Suprapubic skin (tissue), 4 donors: ENCODE measurements around the gene ANKRD39. TPM values are rescaled to one million over a fixed set of nuclear protein-coding genes. Genes with fewer than 3 reads are reported as not detected.

Experiments
- DNase-seq, 2 donors: peaks; one replicate each; pipeline ENCODE4 v3.0.0-alpha.2; 2019; ENCODE audit warnings: low spot score in 2 of 2
- H3K27ac ChIP-seq: fragments of 200-600 bp; sonication (generic); one replicate; pipeline ENCODE4 v1.5.1; 2019
- H3K27me3 ChIP-seq: fragments of 200-600 bp; sonication (generic); one replicate; pipeline ENCODE4 v1.5.1; 2019
- H3K36me3 ChIP-seq: fragments of 200-600 bp; sonication (generic); one replicate; pipeline ENCODE4 v1.5.1; 2019
- H3K4me1 ChIP-seq: fragments of 200-600 bp; sonication (generic); one replicate; pipeline ENCODE4 v1.5.1; 2019
- H3K4me3 ChIP-seq: fragments of 200-600 bp; sonication (generic); one replicate; pipeline ENCODE4 v1.5.1; 2019; ENCODE audit warnings: mild to moderate bottlenecking
- H3K9me3 ChIP-seq: fragments of 200-600 bp; sonication (generic); one replicate; pipeline ENCODE4 v1.5.1; 2019
- CTCF ChIP-seq, 2 donors: fragments of 200-600 bp in 1 of 2; fragments of 450-650 bp in 1 of 2; sonication (generic) in 1 of 2; IDR thresholded peaks; one replicate each; pipeline ENCODE4 v1.5.1; 2016 to 2019; ENCODE audit warnings: antibody characterized with exemption in 2 of 2, mild to moderate bottlenecking in 1 of 2, moderate library complexity in 1 of 2
- EP300 ChIP-seq: sonication (generic); formaldehyde crosslinking; IDR thresholded peaks from one replicate; pipeline ENCODE4 v1.6.1; 2017; ENCODE audit warnings: antibody characterized with exemption
- POLR2A ChIP-seq, 2 donors: fragments of 450-650 bp; IDR thresholded peaks; one replicate each; pipeline ENCODE4 v1.6.1; 2017; ENCODE audit warnings: antibody characterized with exemption in 2 of 2, mild to moderate bottlenecking in 2 of 2, moderate library complexity in 2 of 2
- POLR2AphosphoS5 ChIP-seq, 3 donors: sonication (generic); formaldehyde crosslinking; IDR thresholded peaks; one replicate each; pipeline ENCODE4 v1.6.1; 2017; ENCODE audit warnings: antibody characterized with exemption in 3 of 3
- WGBS: methylation state at CpG from one replicate; pipeline ENCODE4 v1.1.5; 2018; 5-methylcytosine and 5-hydroxymethylcytosine counted together
- total RNA-seq, 4 donors: library from RNA; depleted of rRNA; stranded (reverse); fragments of >200 nt; gene quantifications; one replicate each; pipeline ENCODE4 v1.1.0, GENCODE V29; 2016

ANKRD39 gene
- total RNA-seq, 4 donors from 2014 or later = 16.1 to 22.1 (median 20.6) TPM

DNA sequence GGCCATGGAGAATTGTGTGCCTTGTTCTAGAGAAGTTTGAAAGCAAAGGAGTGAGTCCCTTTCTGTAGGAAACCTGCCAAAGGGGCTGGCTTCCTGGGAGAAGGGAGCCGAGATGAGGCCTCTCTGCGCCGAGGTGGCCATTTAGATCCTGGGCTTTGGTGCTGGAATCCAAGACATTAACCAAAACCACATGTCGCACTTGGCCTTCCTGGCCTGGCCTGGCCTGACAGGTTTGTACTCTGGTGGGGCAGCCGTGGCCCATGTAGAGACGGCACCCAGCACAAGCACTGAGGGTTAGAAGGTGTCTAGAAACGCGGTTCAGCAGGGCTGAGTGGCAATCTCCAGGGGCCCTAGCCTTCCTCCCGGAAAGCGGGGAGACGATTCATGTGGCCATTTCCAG, 34.6 kb downstream of the ANKRD39 start:
- no peaks in the 10 kb centered on the region for H3K27me3 ChIP-seq
- H3K4me3 ChIP-seq = no peak overlapping the region
- no peaks in the 10 kb centered on the region for H3K9me3 ChIP-seq
- H3K27ac ChIP-seq = no peak overlapping the region
- DNase-seq = no peak
- peaks cover 12% of the 10 kb centered on the region for H3K4me1 ChIP-seq
- TF ChIP-seq CTCF (IDR thresholded peaks at IDR 0.05) = no peak
- no peak for TF ChIP-seq POLR2A (IDR thresholded peaks at IDR 0.05)
- TF ChIP-seq POLR2AphosphoS5 (IDR thresholded peaks at IDR 0.05) = no peak
- no peak for TF ChIP-seq EP300
- 91% methylated on average over 6 of the region's 11 CpGs for WGBS
- peaks cover 41% of the 10 kb centered on the region for H3K36me3 ChIP-seq

DNA sequence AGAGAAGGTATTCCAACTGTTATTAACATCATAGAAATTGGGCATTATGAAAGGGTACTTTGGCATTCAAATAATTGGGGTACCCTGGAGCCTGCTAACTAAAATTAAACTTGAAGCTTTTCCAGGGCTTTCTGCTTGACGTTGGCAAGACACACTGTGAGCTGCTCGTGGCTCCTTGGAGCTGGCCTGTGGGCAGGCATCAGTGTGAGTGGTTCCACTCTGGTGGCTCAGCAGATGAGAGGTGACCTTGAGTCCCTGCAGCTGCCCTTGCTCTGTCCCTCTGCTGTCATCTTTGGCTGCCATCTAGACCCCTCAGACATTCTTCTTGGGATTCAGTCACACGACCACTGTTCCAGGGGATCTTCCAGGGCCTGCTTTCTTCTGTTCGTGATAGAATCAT, 35.0 kb downstream of the ANKRD39 start:
- Histone ChIP-seq H3K9me3 (no peaks in the 10 kb centered on the region), H3K27ac (no peak overlapping the region), H3K36me3 (peaks cover 37% of the 10 kb centered on the region), H3K4me3 (no peak overlapping the region), H3K4me1 (peaks cover 16% of the 10 kb centered on the region), H3K27me3 (no peaks in the 10 kb centered on the region)
- 69% methylated on average over 4 of the region's 4 CpGs for WGBS
- no peak for DNase-seq
- TF ChIP-seq EP300 = no peak
- TF ChIP-seq POLR2AphosphoS5 (IDR thresholded peaks at IDR 0.05) = no peak
- TF ChIP-seq CTCF (IDR thresholded peaks at IDR 0.05) = no peak
- TF ChIP-seq POLR2A (IDR thresholded peaks at IDR 0.05) = no peak

DNA sequence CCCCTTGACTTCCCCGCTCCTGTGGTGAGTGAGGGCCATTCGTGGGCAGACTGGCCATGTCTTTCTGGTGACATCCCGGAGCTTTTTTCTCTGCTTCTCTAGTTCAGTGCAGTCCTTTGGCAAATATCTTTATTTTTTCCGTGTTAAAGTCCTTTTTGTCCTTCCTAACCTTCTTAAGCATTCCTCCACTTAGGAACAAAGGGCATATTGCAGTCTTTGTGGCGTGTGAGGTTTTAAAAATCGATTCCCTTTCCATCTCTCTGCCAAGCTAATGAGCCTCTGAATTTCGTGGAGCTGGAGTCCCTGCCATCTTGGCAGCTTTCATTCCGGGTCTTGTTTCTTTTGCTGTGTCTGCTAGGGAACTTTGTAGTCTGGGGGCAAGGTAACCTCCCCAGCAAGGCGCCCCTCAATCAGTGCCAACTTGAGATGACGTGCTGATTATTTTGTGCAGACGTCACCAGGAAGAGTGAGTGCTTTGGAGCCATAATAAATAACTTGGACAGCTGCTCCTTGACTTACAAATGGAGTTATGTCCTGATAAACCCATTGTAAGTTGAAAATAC, 36.6 kb downstream of the ANKRD39 start:
- H3K27me3 ChIP-seq = no peaks in the 10 kb centered on the region
- 75% methylated on average over 11 of the region's 11 CpGs for WGBS
- peaks cover 21% of the 10 kb centered on the region for H3K36me3 ChIP-seq
- no peak overlapping the region for H3K4me3 ChIP-seq
- H3K4me1 ChIP-seq = peaks cover 26% of the 10 kb centered on the region
- H3K9me3 ChIP-seq = no peaks in the 10 kb centered on the region
- no peak for TF ChIP-seq POLR2AphosphoS5 (IDR thresholded peaks at IDR 0.05)
- TF ChIP-seq EP300 = no peak
- no peak for DNase-seq
- no peak overlapping the region for H3K27ac ChIP-seq

GRCh38 chr2:96819876-96820511, 37.8 kb downstream of the ANKRD39 start:
- Histone ChIP-seq H3K9me3 (no peaks in the 10 kb centered on the region), H3K27ac (no peak overlapping the region), H3K4me1 (peaks cover 33% of the 10 kb centered on the region), H3K36me3 (peaks cover 9% of the 10 kb centered on the region), H3K4me3 (no peak overlapping the region), H3K27me3 (no peaks in the 10 kb centered on the region)
- no peak for DNase-seq
- TF ChIP-seq POLR2A (IDR thresholded peaks at IDR 0.05) = no peak
- no peak for TF ChIP-seq CTCF (IDR thresholded peaks at IDR 0.05)
- TF ChIP-seq EP300 = no peak
- TF ChIP-seq POLR2AphosphoS5 (IDR thresholded peaks at IDR 0.05) = no peak
- 88% methylated on average over 11 of the region's 12 CpGs for WGBS

DNA sequence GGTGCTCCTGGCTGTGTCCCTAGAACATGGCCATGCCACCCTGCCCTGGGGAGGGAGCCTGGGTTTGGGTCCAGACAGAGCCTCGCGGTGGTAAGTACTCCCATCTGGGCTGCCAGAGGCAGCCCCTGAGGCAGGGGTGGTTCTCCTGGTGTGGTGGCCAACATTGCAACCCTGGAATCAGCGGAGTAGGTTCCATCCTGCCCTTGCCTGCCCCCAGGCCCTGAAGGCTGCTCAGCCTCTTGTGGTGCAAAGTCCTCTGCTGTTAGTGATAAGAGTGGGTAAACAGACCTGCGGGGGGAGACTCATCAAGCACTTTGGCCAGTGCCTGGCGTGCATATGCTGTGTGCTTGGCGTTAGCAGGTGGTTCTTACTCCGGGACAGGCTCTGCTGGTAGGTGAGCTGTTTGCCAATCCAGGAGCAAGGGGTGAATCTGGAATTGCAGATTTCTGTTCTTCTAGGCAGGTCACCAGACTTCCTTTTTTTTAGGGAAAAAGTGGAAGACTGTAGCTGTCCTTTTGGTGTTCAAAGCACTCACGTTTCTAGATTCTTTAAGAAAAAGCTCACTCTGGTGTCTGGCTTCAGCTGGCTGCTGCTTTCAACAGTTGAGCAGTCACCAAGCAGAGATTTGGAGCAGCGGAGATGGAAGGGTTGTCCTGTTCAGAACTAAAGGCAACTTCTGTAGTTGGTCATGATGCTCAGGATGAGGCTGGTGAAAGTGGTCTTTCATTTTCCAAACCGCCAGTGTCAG, 38.5 kb downstream of the ANKRD39 start:
- peaks cover 8% of the 10 kb centered on the region for H3K36me3 ChIP-seq
- H3K4me3 ChIP-seq = no peak overlapping the region
- peaks cover 34% of the 10 kb centered on the region for H3K4me1 ChIP-seq
- H3K27ac ChIP-seq = no peak overlapping the region
- H3K27me3 ChIP-seq = no peaks in the 10 kb centered on the region
- 66% methylated on average over 4 of the region's 10 CpGs for WGBS
- TF ChIP-seq EP300 = no peak
- TF ChIP-seq POLR2AphosphoS5 (IDR thresholded peaks at IDR 0.05) = no peak
- H3K9me3 ChIP-seq = no peaks in the 10 kb centered on the region
- no peak for DNase-seq

DNA sequence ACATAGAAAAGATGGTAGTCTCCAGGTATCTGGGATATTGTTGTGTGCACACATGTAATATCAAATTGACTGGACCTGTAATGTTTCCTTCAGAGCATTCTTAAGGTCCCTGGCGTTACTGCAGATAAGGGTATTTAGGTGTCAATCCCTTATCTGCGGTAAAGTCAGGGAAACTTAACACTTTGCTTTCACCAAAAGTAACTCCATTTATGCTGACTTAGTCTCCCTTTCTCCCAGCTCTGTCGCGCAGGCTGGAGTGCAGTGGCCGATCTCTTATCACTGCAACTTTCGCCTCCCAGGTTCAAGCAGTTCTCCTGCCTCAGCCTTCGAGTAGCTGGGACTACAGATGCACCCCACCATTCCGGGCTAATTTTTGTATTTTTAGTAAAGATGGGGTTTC, 39.9 kb downstream of the ANKRD39 start:
- TF ChIP-seq EP300 = no peak
- TF ChIP-seq CTCF (IDR thresholded peaks at IDR 0.05) = no peak
- TF ChIP-seq POLR2AphosphoS5 (IDR thresholded peaks at IDR 0.05) = no peak
- TF ChIP-seq POLR2A (IDR thresholded peaks at IDR 0.05) = no peak
- Histone ChIP-seq H3K9me3 (no peaks in the 10 kb centered on the region), H3K4me1 (peaks cover 34% of the 10 kb centered on the region), H3K27me3 (no peaks in the 10 kb centered on the region), H3K27ac (no peak overlapping the region), H3K36me3 (peaks cover 3% of the 10 kb centered on the region), H3K4me3 (peak overlapping the region; percentile 92)
- no peak for DNase-seq
- WGBS = 86% methylated on average over 8 of the region's 8 CpGs
